Activated B cell treated with CpG ODN at 0.5 μM for 24 hours (primary cell): Measurements from ENCODE around the gene VWA8. TPM values are rescaled to one million over a fixed set of nuclear protein-coding genes. Genes with fewer than 3 reads are reported as not detected.
A peak's percentile ranks its signal among the peaks of the same experiment; 100 is the strongest.

Experiments
- ATAC-seq: fragments of 200-7000 bp; cut with Tn5 transposase; one replicate; pipeline ENCODE4 v1.10.0; 2021; ENCODE audit warnings: low read depth, mild to moderate bottlenecking, moderate library complexity
- CTCF ChIA-PET: fragments of 350-600 bp; sonication (Branson Sonifier 250); formaldehyde crosslinking; loops from one replicate; lab custom pipeline; 2021; ENCODE audit warnings: antibody characterized with exemption; lab: Charles Lee
- POLR2A ChIA-PET: fragments of 350-600 bp; sonication (Branson Sonifier 250); formaldehyde crosslinking; loops from one replicate; lab custom pipeline; 2021; ENCODE audit warnings: antibody characterized with exemption; lab: Charles Lee
- DNase-seq: peaks from one replicate; pipeline ENCODE4 v3.0.0; 2022
- H3K27ac Mint-ChIP-seq: one replicate; pipeline ENCODE4 v1.8.0; 2020; ENCODE audit warnings: mixed read lengths
- H3K27me3 Mint-ChIP-seq: one replicate; pipeline ENCODE4 v1.8.0; 2021; ENCODE audit warnings: mixed read lengths
- H3K36me3 Mint-ChIP-seq: one replicate; pipeline ENCODE4 v1.8.0; 2021; ENCODE audit warnings: low read depth, mixed read lengths
- H3K4me1 Mint-ChIP-seq: one replicate; pipeline ENCODE4 v1.8.0; 2021; ENCODE audit warnings: mixed read lengths
- H3K4me3 Mint-ChIP-seq: one replicate; pipeline ENCODE4 v1.8.0; 2020; ENCODE audit warnings: mild to moderate bottlenecking, mixed read lengths
- H3K9me3 Mint-ChIP-seq: one replicate; pipeline ENCODE4 v1.8.0; 2020; ENCODE audit warnings: mixed read lengths
- CTCF ChIP-seq: fragments of 200-600 bp; IDR thresholded peaks from one replicate; pipeline ENCODE4 v1.8.0; 2022; ENCODE audit warnings: antibody characterized with exemption, mild to moderate bottlenecking
- intact Hi-C: fragments of 100-400 bp; cut with micrococcal nuclease; formaldehyde crosslinking; loops from one replicate; pipeline ENCODE4 v1.15.1; 2024
- total RNA-seq: library from RNA; stranded (reverse); gene quantifications from 2 replicates; pipeline ENCODE4 v1.2.3, GENCODE V29; 2022

The VWA8 gene
- total RNA-seq, 1 donor from 2014 or later, result 21.7 TPM

- Mint-ChIP-seq H3K36me3 (peaks cover 18% of the 10 kb centered on the region), H3K27me3 (no peaks in the 10 kb centered on the region), H3K9me3 (no peaks in the 10 kb centered on the region), H3K4me3 (no peak overlapping the region), H3K27ac (no peak overlapping the region), H3K4me1 (peaks cover 19% of the 10 kb centered on the region)
- DNase-seq (no peak), ATAC-seq (no peak)
- ChIA-PET POLR2A (no interaction called here), CTCF (no interaction called here)
- TF ChIP-seq CTCF, result no peak
- intact Hi-C loops, result no loop called here
These were observed 263.3 kb downstream of the VWA8 start for GRCh38 chr13:41697578-41697977.

- Mint-ChIP-seq H3K4me1 (peaks cover 19% of the 10 kb centered on the region), H3K27me3 (no peaks in the 10 kb centered on the region), H3K4me3 (no peak overlapping the region), H3K36me3 (peaks cover 18% of the 10 kb centered on the region), H3K9me3 (no peaks in the 10 kb centered on the region), H3K27ac (no peak overlapping the region)
- ATAC-seq (no peak), DNase-seq (no peak)
- TF ChIP-seq CTCF, result no peak
- ChIA-PET POLR2A (no interaction called here), CTCF (no interaction called here)
- intact Hi-C loops, result no loop called here
These were observed 264.5 kb downstream of the VWA8 start for GRCh38 chr13:41696163-41697003.

GRCh38 chr13:41694545-41695301 is 266.2 kb downstream of the VWA8 start:
- no peak for TF ChIP-seq CTCF
- intact Hi-C loops, result no loop called here
- peaks cover 27% of the 10 kb centered on the region for H3K36me3 Mint-ChIP-seq
- ChIA-PET CTCF (no interaction called here), POLR2A (no interaction called here)
- no peak overlapping the region for H3K4me3 Mint-ChIP-seq
- peak; percentile 54 for ATAC-seq
- peaks cover 19% of the 10 kb centered on the region for H3K4me1 Mint-ChIP-seq
- H3K27ac Mint-ChIP-seq, result no peak overlapping the region
- no peaks in the 10 kb centered on the region for H3K27me3 Mint-ChIP-seq
- no peaks in the 10 kb centered on the region for H3K9me3 Mint-ChIP-seq
- DNase-seq, result no peak

GRCh38 chr13:41693434-41693833 is 267.5 kb downstream of the VWA8 start:
- POLR2A ChIA-PET, result no interaction called here
- no peaks in the 10 kb centered on the region for H3K27me3 Mint-ChIP-seq
- H3K9me3 Mint-ChIP-seq, result no peaks in the 10 kb centered on the region
- no peak for ATAC-seq
- DNase-seq, result no peak
- peaks cover 28% of the 10 kb centered on the region for H3K36me3 Mint-ChIP-seq
- intact Hi-C loops, result no loop called here
- no peak overlapping the region for H3K27ac Mint-ChIP-seq
- no peak overlapping the region for H3K4me3 Mint-ChIP-seq
- peaks cover 19% of the 10 kb centered on the region for H3K4me1 Mint-ChIP-seq
- no peak for TF ChIP-seq CTCF
- CTCF ChIA-PET, result interaction anchor here (1.4 kb wide), 1 partner anchor 16 kb away, joined by 4 read pairs; no protein-coding TSS in a partner anchor

GRCh38 chr13:41691274-41691673 is 269.6 kb downstream of the VWA8 start:
- Mint-ChIP-seq H3K36me3 (peaks cover 29% of the 10 kb centered on the region), H3K27ac (no peak overlapping the region)
- no peak for ATAC-seq

More at GRCh38 chr13:41691274-41691673, 269.6 kb downstream of the VWA8 start:
- Mint-ChIP-seq H3K4me3 (no peak overlapping the region), H3K27me3 (no peaks in the 10 kb centered on the region), H3K4me1 (peaks cover 13% of the 10 kb centered on the region), H3K9me3 (no peaks in the 10 kb centered on the region)
- CTCF ChIA-PET, result no interaction called here
- DNase-seq, result no peak
- TF ChIP-seq CTCF, result no peak
- POLR2A ChIA-PET, result no interaction called here
- intact Hi-C loops, result no loop called here
